Karpas-422 (cell line): Measurements from ENCODE around the gene ARFIP1. TPM values are rescaled to one million over a fixed set of nuclear protein-coding genes. Genes with fewer than 3 reads are reported as not detected.

ENCODE experiments used
- DNase-seq: peaks from one replicate; pipeline ENCODE4 v3.0.0-alpha.2; 2015
- H2AFZ ChIP-seq: fragments of 200-600 bp; sonication (generic); 2 replicates; pipeline ENCODE4 v1.6.1; 2014; ENCODE audit warnings: antibody characterized with exemption, low read length, mixed read lengths
- H3K27ac ChIP-seq: fragments of 200-600 bp; sonication (generic); 2 replicates; pipeline ENCODE4 v1.5.1; 2014; ENCODE audit warnings: mild to moderate bottlenecking, low read length, moderate library complexity
- H3K27me3 ChIP-seq: fragments of 200-600 bp; sonication (generic); 2 replicates; pipeline ENCODE4 v1.6.1; 2014; ENCODE audit warnings: low read length, mixed read lengths
- H3K36me3 ChIP-seq: fragments of 200-600 bp; sonication (generic); 2 replicates; pipeline ENCODE4 v1.6.1; 2014; ENCODE audit warnings: low read length, mixed read lengths; ENCODE audit not compliant: insufficient read depth
- H3K4me1 ChIP-seq: fragments of 200-600 bp; sonication (generic); 2 replicates; pipeline ENCODE4 v1.6.1; 2014; ENCODE audit warnings: mild to moderate bottlenecking, low read length, mixed read lengths
- H3K4me2 ChIP-seq: fragments of 200-600 bp; sonication (generic); 2 replicates; pipeline ENCODE4 v1.6.1; 2014; ENCODE audit warnings: low read length, low read depth, mild to moderate bottlenecking; ENCODE audit not compliant: poor library complexity, severe bottlenecking
- H3K4me3 ChIP-seq: fragments of 200-600 bp; sonication (generic); 2 replicates; pipeline ENCODE4 v1.5.1; 2014; ENCODE audit warnings: mild to moderate bottlenecking, antibody characterized with exemption, low read length, mixed read lengths
- H3K79me2 ChIP-seq: fragments of 200-600 bp; sonication (generic); 2 replicates; pipeline ENCODE4 v1.6.1; 2014; ENCODE audit warnings: mild to moderate bottlenecking, low read length, mixed read lengths
- H3K9ac ChIP-seq: fragments of 200-600 bp; sonication (generic); 2 replicates; pipeline ENCODE4 v1.6.0; 2014; ENCODE audit warnings: low read length
- H3K9me2 ChIP-seq: fragments of 200-600 bp; sonication (generic), shearing (Covaris generic); replicated peaks from 2 replicates; pipeline ENCODE4 v1.6.0; 2014; ENCODE audit warnings: mild to moderate bottlenecking, low read length, moderate library complexity; ENCODE audit not compliant: insufficient read depth
- H3K9me3 ChIP-seq: fragments of 300-700, 200-600 bp; sonication (generic); 2 replicates; pipeline ENCODE4 v1.6.1; 2014; ENCODE audit warnings: low read length, mixed read lengths
- H4K20me1 ChIP-seq: fragments of 200-600 bp; sonication (generic); 2 replicates; pipeline ENCODE4 v1.6.1; 2014; ENCODE audit warnings: mild to moderate bottlenecking, antibody characterized with exemption, low read length, low read depth; ENCODE audit not compliant: insufficient read depth
- total RNA-seq: library from RNA; depleted of rRNA; stranded (reverse); fragments of >200 nt; shearing (Covaris generic); gene quantifications from 2 replicates; pipeline ENCODE4 v1.2.3, GENCODE V29; 2014; ENCODE audit warnings: low replicate concordance; rRNA removed

The ARFIP1 gene
- 81.7 and 90.2 TPM in 2 replicates for total RNA-seq

DNA sequence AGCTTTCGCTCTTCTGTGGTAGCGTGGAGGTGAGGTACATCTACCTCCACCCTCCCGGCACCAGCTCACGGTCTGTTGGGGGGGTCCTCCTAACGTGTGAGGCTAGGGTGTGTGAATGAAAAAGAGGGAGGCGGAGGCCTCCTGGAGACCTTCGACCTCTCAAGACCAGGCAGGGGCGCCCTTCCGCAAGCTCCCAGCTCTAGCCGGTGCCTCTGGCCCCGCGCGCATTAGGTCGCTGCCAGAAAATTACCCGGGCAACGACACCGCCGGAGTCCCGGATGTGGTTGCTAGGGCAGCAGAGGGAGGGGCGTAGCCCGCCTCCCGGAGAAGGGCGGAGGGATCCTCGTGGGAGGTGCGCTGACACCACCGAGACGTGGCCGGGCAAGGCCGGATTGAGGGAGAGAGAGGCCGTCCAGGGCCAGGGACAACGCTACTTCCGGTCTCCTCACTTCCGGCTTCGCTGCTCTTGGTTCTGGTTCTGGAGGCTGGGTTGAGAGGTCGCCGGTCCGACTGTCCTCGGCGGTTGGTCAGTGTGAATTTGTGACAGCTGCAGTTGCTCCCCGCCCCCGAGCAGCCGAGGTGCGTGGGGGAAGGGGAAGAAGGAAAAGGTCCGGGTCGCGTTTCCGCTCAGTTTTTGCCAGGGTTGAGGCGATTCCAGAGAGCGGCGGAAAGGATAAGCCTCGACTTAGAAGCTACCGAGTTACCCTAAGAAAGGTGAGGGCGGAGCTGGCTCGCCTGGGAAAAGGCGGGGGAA, at the start of gene ARFIP1, which contains the start of gene TIGD4:
TSS of gene ARFIP1 (plus strand) at position 442 of the 754 bp plus-strand sequence. CDS start 49,680 bp downstream, outside the sequence.
TSS of gene TIGD4 (minus strand) at position 218 of the 754 bp plus-strand sequence. CDS start 8,726 bp downstream, outside the sequence.
- H3K36me3 ChIP-seq = no peaks in the 10 kb centered on the region
- H2AFZ ChIP-seq = peak within 1 kb of the TSS; percentile 88
- H3K4me3 ChIP-seq = peak within 1 kb of the TSS; percentile 92
- H3K4me1 ChIP-seq = peaks cover 52% of the 10 kb centered on the region
- peaks cover 54% of the 10 kb centered on the region for H3K79me2 ChIP-seq
- H3K27me3 ChIP-seq = no peaks in the 10 kb centered on the region
- no peaks in the 10 kb centered on the region for H3K9me2 ChIP-seq
- H3K4me2 ChIP-seq = peak within 1 kb of the TSS; percentile 85
- peak; percentile 99 for DNase-seq
- no peaks in the 10 kb centered on the region for H3K9me3 ChIP-seq
- peak within 1 kb of the TSS; percentile 87 for H3K9ac ChIP-seq
- H4K20me1 ChIP-seq = peaks cover 18% of the 10 kb centered on the region; the same call in 1 of the 2 replicates
- H3K27ac ChIP-seq = peak within 1 kb of the TSS; percentile 42

DNA sequence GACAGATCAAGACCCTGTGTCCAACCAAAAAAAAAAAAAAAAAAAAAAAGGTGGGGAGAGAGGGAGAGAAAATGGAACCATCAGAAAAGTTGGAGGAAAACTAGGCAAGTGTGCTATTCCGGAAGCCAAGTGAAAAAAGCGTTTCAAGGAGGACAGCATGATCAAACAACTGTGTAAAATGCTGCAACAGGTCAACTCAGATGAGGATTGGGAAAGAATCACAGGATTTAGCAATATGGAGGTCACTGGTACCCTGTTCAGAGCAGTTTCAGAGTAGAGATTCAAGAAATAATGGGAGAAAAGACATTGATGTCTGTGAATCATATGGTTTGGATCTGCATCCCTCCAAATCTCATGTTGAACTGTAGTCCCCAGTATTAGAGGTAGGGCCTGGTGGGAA, 47.8 kb upstream of the ARFIP1 start:
- H3K9me3 ChIP-seq = no peaks in the 10 kb centered on the region
- H2AFZ ChIP-seq = no peak overlapping the region
- H4K20me1 ChIP-seq = peaks cover 26% of the 10 kb centered on the region; the same call in 1 of the 2 replicates
- H3K9me2 ChIP-seq = no peaks in the 10 kb centered on the region
- H3K27ac ChIP-seq = no peak overlapping the region
- DNase-seq = no peak
- H3K9ac ChIP-seq = no peak overlapping the region
- H3K36me3 ChIP-seq = no peaks in the 10 kb centered on the region
- H3K4me3 ChIP-seq = no peak overlapping the region
- peaks cover 19% of the 10 kb centered on the region for H3K4me1 ChIP-seq
- no peaks in the 10 kb centered on the region; the same call in 1 of the 2 replicates for H3K27me3 ChIP-seq
- H3K4me2 ChIP-seq = no peak overlapping the region
- no peaks in the 10 kb centered on the region for H3K79me2 ChIP-seq

- no peak overlapping the region for H3K4me3 ChIP-seq
- no peak overlapping the region for H3K4me2 ChIP-seq
- no peak for DNase-seq
- H3K9me2 ChIP-seq = no peaks in the 10 kb centered on the region
- H3K4me1 ChIP-seq = no peaks in the 10 kb centered on the region
- no peaks in the 10 kb centered on the region for H3K9me3 ChIP-seq
- H3K27ac ChIP-seq = no peak overlapping the region
- no peaks in the 10 kb centered on the region for H3K79me2 ChIP-seq
- no peaks in the 10 kb centered on the region for H3K36me3 ChIP-seq
- H3K27me3 ChIP-seq = no peaks in the 10 kb centered on the region; the same call in 1 of the 2 replicates
- H2AFZ ChIP-seq = no peak overlapping the region
- no peak overlapping the region for H3K9ac ChIP-seq
- peaks cover 14% of the 10 kb centered on the region; the same call in 1 of the 2 replicates for H4K20me1 ChIP-seq
Observed at GRCh38 chr4:152734015-152734698, 45.6 kb upstream of the ARFIP1 start.

DNA sequence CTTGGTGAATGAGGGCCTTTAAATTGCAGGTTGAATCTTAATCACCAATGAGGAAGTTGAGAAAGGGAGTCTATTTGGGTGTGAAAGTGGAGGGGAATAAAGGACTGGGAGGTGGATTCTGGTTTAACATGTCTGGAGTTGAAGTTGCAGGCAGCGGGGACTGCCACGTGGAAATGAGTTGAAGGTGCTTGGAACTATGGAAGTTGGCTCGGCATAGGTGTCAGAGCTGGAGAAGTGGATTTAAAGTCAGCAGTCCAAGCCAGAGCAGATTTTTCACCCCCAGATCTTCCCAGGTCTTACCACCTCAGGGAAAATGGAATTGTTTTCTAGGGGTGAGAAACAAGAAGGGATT, 45.1 kb upstream of the ARFIP1 start:
- no peak overlapping the region for H2AFZ ChIP-seq
- H3K4me3 ChIP-seq = no peak overlapping the region
- no peaks in the 10 kb centered on the region for H3K4me1 ChIP-seq
- no peak overlapping the region for H3K27ac ChIP-seq
- H3K27me3 ChIP-seq = no peaks in the 10 kb centered on the region; the same call in 1 of the 2 replicates
- H4K20me1 ChIP-seq = peaks cover 12% of the 10 kb centered on the region; the same call in 1 of the 2 replicates
- no peaks in the 10 kb centered on the region for H3K79me2 ChIP-seq
- no peaks in the 10 kb centered on the region for H3K36me3 ChIP-seq
- no peaks in the 10 kb centered on the region for H3K9me2 ChIP-seq
- H3K9me3 ChIP-seq = no peaks in the 10 kb centered on the region
- no peak for DNase-seq
- no peak overlapping the region for H3K9ac ChIP-seq
- H3K4me2 ChIP-seq = no peak overlapping the region

DNA sequence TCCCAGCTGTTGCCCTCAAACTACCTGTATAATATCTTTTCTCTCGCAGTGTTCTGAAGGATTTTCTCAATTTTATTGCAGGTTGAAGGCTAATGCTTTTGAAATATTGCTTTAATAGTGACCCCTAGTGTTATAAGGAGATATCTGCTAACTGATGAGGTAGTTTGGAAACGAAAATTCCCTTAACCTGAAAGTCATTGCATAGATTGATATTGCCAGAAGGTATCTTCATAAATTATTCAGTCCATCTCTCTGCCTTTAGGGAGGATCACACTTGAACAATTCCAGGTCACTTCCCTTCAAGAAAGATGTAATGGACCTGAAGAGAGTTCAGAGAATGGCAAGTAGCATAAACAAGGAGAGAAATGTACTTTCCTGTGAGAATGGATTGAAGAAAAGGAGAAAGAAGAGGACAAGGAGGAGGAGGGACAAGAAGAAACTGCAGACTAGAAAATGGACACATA, 44.3 kb upstream of the ARFIP1 start:
- no peaks in the 10 kb centered on the region for H3K27me3 ChIP-seq
- no peaks in the 10 kb centered on the region for H3K4me1 ChIP-seq
- no peaks in the 10 kb centered on the region for H3K9me2 ChIP-seq
- H2AFZ ChIP-seq = no peak overlapping the region
- H3K4me3 ChIP-seq = no peak overlapping the region
- H3K27ac ChIP-seq = no peak overlapping the region
- no peak overlapping the region for H3K4me2 ChIP-seq
- no peaks in the 10 kb centered on the region for H3K79me2 ChIP-seq
- no peak overlapping the region for H3K9ac ChIP-seq
- no peaks in the 10 kb centered on the region for H3K36me3 ChIP-seq
- peak; percentile 79 for DNase-seq
- H4K20me1 ChIP-seq = peaks cover 12% of the 10 kb centered on the region; the same call in 1 of the 2 replicates
- H3K9me3 ChIP-seq = no peaks in the 10 kb centered on the region

- Histone ChIP-seq H3K4me3 (no peak overlapping the region), H3K36me3 (no peaks in the 10 kb centered on the region), H3K79me2 (no peaks in the 10 kb centered on the region), H3K9me3 (no peaks in the 10 kb centered on the region), H4K20me1 (peaks cover 12% of the 10 kb centered on the region; the same call in 1 of the 2 replicates), H2AFZ (no peak overlapping the region), H3K27ac (no peak overlapping the region), H3K9ac (no peak overlapping the region), H3K27me3 (no peaks in the 10 kb centered on the region), H3K4me2 (no peak overlapping the region), H3K9me2 (no peaks in the 10 kb centered on the region), H3K4me1 (no peaks in the 10 kb centered on the region)
- DNase-seq = no peak
Observed at GRCh38 chr4:152735906-152736305, 43.8 kb upstream of the ARFIP1 start.

DNA sequence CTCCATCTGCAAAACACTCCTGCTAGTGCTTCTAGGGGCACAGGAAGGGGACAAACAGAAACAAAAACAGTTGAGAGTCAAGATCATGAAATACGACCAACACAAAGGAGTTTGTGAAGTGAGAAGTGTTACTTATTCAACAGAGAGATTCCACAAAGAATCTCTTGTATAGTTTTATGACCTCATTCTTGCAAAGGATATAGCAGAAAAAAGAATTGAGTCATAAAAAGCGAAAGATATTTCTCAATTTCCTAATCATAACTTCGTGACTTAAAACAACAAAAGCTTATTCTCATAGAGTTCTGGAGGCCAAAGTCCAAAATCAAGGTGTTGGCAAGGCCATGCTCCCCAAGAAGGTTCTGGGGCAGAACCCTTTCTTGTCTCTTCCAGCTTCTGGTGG, 40.9 kb upstream of the ARFIP1 start:
- Histone ChIP-seq H3K27me3 (no peaks in the 10 kb centered on the region), H3K27ac (no peak overlapping the region), H4K20me1 (0 out of 2 replicates have a peak, but pooled peaks cover 12% of the 10 kb centered on the region), H3K9me2 (no peaks in the 10 kb centered on the region), H3K9ac (no peak overlapping the region), H3K4me1 (no peaks in the 10 kb centered on the region), H3K79me2 (no peaks in the 10 kb centered on the region), H3K36me3 (no peaks in the 10 kb centered on the region), H3K4me3 (no peak overlapping the region), H2AFZ (no peak overlapping the region), H3K9me3 (no peaks in the 10 kb centered on the region), H3K4me2 (no peak overlapping the region)
- DNase-seq = no peak

GRCh38 chr4:152747444-152747843, 32.3 kb upstream of the ARFIP1 start:
- Histone ChIP-seq H3K9me2 (no peaks in the 10 kb centered on the region), H3K9me3 (no peaks in the 10 kb centered on the region), H3K36me3 (no peaks in the 10 kb centered on the region), H3K4me3 (no peak overlapping the region), H3K4me1 (no peaks in the 10 kb centered on the region), H3K9ac (no peak overlapping the region), H4K20me1 (no peaks in the 10 kb centered on the region), H3K79me2 (no peaks in the 10 kb centered on the region), H3K27ac (no peak overlapping the region), H3K27me3 (no peaks in the 10 kb centered on the region; the same call in 1 of the 2 replicates), H2AFZ (no peak overlapping the region), H3K4me2 (no peak overlapping the region)
- no peak for DNase-seq
